HG03280 (cell line): ENCODE results near the gene MAP2K5.

Experiments used
- ATAC-seq: cut with Tn5 transposase; IDR thresholded peaks from one replicate; pipeline ENCODE4 v1.9.1; 2021; ENCODE audit warnings: mild to moderate bottlenecking, moderate library complexity; ENCODE audit not compliant: unreplicated experiment

The MAP2K5 gene

GRCh38 chr15:67556976-67557570 is 14.6 kb downstream of the MAP2K5 start:
- ATAC-seq: no peak

DNA sequence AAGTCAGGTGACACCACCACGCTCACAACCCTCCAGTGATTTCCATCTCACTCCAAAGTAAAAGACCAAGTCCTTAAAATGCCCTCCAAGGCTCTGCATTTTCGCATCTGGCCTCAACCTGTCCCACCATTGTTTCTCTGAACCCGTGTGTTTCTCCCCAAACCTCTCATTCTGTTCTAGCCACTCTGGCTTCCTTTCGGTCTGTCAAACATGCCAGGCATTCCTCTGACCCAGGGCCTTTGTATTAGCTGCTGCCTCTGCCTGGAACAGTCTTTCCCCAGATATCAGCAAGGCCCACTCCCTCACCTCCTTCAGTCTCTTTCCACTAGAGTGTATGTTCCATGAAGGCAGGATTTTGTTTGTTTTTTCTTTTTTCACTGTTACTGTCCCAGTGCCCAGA is 16.0 kb downstream of the MAP2K5 start:
- no peak for ATAC-seq

DNA sequence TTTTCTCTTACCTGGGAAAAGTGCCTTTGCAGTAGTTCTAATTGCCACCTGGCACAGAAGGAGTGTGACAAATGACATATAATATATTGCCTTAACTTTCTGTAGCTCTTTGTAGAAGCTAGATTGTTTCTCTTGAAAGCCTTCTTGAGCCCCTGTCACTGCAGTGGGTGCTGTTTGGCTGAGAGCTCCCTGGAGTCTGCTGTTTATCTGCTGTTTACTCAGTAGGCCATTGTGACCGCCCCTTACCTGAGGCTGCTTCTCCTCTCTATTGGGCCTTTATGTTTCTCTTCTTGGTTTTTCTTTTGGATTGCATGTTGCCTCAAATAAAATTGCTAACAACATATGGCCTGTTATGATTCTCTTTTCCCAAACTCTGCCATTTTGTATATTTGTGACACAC is 16.7 kb downstream of the MAP2K5 start:
- ATAC-seq: no peak

- no peak for ATAC-seq
These were observed 17.1 kb downstream of the MAP2K5 start for GRCh38 chr15:67559576-67559975.

- no peak for ATAC-seq
These were observed 17.8 kb downstream of the MAP2K5 start for GRCh38 chr15:67560320-67560719.

GRCh38 chr15:67563092-67563491 is 20.6 kb downstream of the MAP2K5 start:
- no peak for ATAC-seq

- ATAC-seq: peak; percentile 85
These were observed 21.8 kb downstream of the MAP2K5 start for GRCh38 chr15:67564021-67564967.

- ATAC-seq: peak; percentile 24
These were observed 22.5 kb downstream of the MAP2K5 start for GRCh38 chr15:67564968-67565345.

GRCh38 chr15:67569668-67570067 is 27.2 kb downstream of the MAP2K5 start:
- ATAC-seq: no peak

GRCh38 chr15:67570875-67571647 is 28.6 kb downstream of the MAP2K5 start:
- no peak for ATAC-seq

GRCh38 chr15:67571648-67572415 is 29.3 kb downstream of the MAP2K5 start:
- ATAC-seq: no peak

GRCh38 chr15:67573194-67573593 is 30.7 kb downstream of the MAP2K5 start:
- ATAC-seq: no peak

DNA sequence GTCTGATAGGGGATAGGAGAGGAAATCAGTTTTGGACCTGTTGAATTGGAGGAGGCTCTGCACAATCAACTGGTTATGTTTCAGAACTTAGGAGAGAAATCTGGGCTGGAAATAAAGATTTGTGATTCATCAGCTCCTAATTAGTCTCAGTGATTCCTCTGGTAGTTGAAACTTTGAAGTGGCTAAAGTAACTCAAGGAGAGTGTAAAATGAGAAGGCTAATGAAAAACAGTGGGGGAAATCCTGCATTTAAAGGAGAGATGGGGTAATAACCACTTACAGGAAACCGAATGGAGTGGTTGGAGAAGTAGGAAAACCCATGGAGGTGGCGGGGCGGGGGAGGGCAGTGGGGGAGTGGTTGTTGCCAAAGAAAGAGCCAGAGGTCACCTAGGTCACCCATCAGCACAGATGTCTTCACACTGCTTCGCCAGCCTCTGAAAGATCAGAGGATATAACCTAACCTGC is 32.6 kb downstream of the MAP2K5 start:
- ATAC-seq: no peak

DNA sequence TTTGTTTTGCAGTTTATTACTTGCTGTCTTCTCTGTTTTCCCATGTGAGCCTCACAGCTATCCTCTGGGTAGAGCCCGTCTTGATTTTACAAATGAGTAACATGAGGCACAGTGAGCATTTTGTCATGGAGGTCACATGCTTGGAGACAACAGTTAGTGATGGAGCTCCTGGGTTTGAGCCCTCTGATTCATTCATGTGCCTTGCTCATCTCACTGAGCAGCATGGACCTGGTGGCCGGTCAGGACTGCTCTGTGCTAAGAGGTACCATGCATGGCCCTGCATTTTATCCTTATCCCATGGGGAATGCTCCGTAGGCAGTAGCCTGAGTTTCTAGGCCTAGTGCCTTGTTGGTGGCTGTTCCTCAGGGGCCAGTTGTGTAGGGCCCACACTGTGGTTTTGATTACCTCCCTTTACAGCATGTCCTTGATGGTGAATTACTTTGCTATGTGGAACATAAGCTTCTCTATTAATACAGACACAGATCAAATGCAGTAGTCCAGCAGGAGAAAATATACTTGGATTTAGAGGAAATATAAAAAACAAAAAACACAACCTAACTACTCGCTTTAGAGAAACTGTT is 35.6 kb downstream of the MAP2K5 start:
- no peak for ATAC-seq

GRCh38 chr15:67579164-67579563 is 36.7 kb downstream of the MAP2K5 start:
- no peak for ATAC-seq

DNA sequence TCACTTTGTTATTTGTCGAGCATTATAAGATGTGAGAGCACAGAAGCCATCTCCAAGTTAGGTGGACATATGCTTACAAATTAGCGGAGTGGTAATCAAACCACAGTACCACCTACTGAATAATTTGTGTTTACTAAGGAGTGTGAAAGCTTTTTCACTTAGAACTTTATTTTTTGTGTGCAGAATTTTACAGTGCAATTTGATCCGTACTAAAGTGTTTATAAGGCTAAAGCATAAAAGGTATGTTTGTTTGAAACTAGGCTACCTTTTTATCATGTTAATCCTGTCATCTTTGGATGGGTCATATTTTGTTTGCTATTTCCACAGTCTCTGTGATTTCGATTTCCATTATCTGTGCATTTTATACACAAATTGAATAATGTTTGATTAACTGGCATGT is 37.5 kb downstream of the MAP2K5 start:
- ATAC-seq: no peak

GRCh38 chr15:67584157-67584556 is 41.7 kb downstream of the MAP2K5 start:
- ATAC-seq: no peak

DNA sequence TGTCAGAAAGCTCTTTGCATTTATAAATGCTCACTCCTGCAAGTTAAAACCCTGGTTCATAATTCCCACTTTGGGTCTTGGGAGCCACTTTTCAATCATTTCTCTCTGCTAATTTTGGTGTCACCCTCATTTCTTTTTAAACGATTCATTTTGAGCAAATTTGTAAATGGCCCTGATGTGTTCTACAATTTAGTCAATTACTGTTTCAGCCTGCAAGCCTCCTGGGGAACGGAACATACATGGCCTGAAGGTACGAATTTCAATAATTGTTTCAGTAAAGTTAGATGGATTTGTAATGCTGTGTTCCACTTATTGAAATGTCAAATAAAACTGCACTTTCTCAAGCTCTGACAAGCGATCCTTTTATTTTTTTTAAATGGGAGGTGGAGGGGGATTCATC is 43.2 kb downstream of the MAP2K5 start:
- no peak for ATAC-seq

DNA sequence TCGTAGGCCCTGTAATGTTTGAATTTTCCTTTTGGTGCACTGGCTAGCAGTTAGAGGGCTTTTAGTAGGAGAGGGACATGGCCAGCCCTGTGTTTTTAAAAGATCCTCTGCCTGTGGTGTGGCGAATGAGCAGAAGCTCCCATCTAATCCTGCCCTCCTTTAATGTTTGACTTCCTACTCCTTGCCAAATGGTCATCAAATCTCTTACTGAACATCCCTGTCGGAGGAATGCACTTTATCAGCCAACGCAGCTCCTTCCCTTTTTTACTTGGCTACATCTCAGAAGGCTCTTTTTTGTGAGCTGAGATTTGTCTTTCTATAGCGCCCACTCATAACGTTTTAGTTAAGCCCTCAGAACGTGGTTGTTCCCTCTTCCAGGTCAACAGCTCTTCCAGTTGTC is 44.8 kb downstream of the MAP2K5 start:
- ATAC-seq: no peak

- no peak for ATAC-seq
These were observed 45.3 kb downstream of the MAP2K5 start for GRCh38 chr15:67587754-67588153.
